SK-N-SH (cell line): ENCODE data around the gene NR6A1. TPM values are rescaled to one million over a fixed set of nuclear protein-coding genes. Genes with fewer than 3 reads are reported as not detected.

ENCODE experiments used
- CTCF ChIA-PET: fragments of 300-600, 350-600 bp; formaldehyde crosslinking; extraction: SDS; loops from one replicate; lab custom pipeline; 2021; lab: Yijun Ruan, JAX
- POLR2A ChIA-PET: fragments of 350-600 bp; sonication (Branson Sonifier 250); formaldehyde crosslinking; extraction: SDS; loops from one replicate; lab custom pipeline; 2020; ENCODE audit warnings: antibody characterized with exemption, inconsistent platforms; lab: Yijun Ruan, JAX
- DNase-seq: peaks from one replicate; pipeline ENCODE4 v3.0.0; 2012
- H2AFZ ChIP-seq: fragments of 200-600 bp; sonication (generic); 2 replicates; pipeline ENCODE4 v1.8.1; 2016; ENCODE audit warnings: antibody characterized with exemption, mild to moderate bottlenecking, low read depth
- H3F3A ChIP-seq: fragments of 200-600 bp; sonication (generic); replicated peaks from 2 replicates; pipeline ENCODE3; 2016; ENCODE audit warnings: antibody characterized with exemption, mild to moderate bottlenecking; ENCODE audit not compliant: insufficient read depth
- H3K27ac ChIP-seq, 2 experiments: fragments of 200-500 bp in 1 of 2; fragments of 200-600 bp in 1 of 2; sonication (Bioruptor generic) in 1 of 2; sonication (generic), shearing (Covaris generic) in 1 of 2; 2 replicates each; pipeline versions ENCODE4 v1.5.1 to v1.6.1; 2014 to 2016; ENCODE audit warnings: low read depth in 2 of 2, inconsistent platforms in 1 of 2, low read length in 1 of 2, mild to moderate bottlenecking in 1 of 2, mixed read lengths in 1 of 2
- H3K27me3 ChIP-seq: fragments of 200-600 bp; sonication (generic), shearing (Covaris generic); 2 replicates; pipeline ENCODE4 v1.6.1; 2016; ENCODE audit warnings: mixed run types; ENCODE audit not compliant: insufficient read depth
- H3K36me3 ChIP-seq, 2 experiments: fragments of 200-500 bp in 1 of 2; fragments of 200-600 bp in 1 of 2; sonication (Bioruptor generic) in 1 of 2; sonication (generic) in 1 of 2; replicated peaks in 1 of 2; 2 replicates each; pipeline versions ENCODE3 to v1.5.1; 2014 to 2016; ENCODE audit warnings: low read length in 1 of 2, mild to moderate bottlenecking in 1 of 2; ENCODE audit not compliant: insufficient read depth in 2 of 2, control insufficient read depth in 1 of 2
- H3K4me1 ChIP-seq, 2 experiments: fragments of 200-500 bp in 1 of 2; fragments of 200-600 bp in 1 of 2; sonication (Bioruptor generic) in 1 of 2; sonication (generic), shearing (Covaris generic) in 1 of 2; 2 replicates each; pipeline versions ENCODE4 v1.5.1 to v1.6.1; 2014 to 2016; ENCODE audit warnings: low read depth in 1 of 2, low read length in 1 of 2, mixed run types in 1 of 2; ENCODE audit not compliant: insufficient read depth in 2 of 2, control insufficient read depth in 1 of 2
- H3K4me2 ChIP-seq: fragments of 200-600 bp; sonication (generic), shearing (Covaris generic); 2 replicates; pipeline ENCODE4 v1.6.1; 2017; ENCODE audit warnings: mixed run types
- H3K4me3 ChIP-seq, 2 experiments: fragments of 200-500 bp in 1 of 2; fragments of 200-600 bp in 1 of 2; sonication (Bioruptor generic) in 1 of 2; sonication (generic), shearing (Covaris generic) in 1 of 2; 2 replicates each; pipeline versions ENCODE4 v1.5.1 to v1.8.1; 2014 to 2016; ENCODE audit warnings: low read depth in 2 of 2, inconsistent platforms in 1 of 2, low read length in 1 of 2, mild to moderate bottlenecking in 1 of 2, mixed read lengths in 1 of 2, moderate library complexity in 1 of 2
- H3K79me2 ChIP-seq: fragments of 200-600 bp; sonication (generic); 2 replicates; pipeline ENCODE4 v1.8.1; 2017; ENCODE audit warnings: mild to moderate bottlenecking; ENCODE audit not compliant: insufficient read depth
- H3K9ac ChIP-seq: fragments of 200-600 bp; sonication (generic); 2 replicates; pipeline ENCODE4 v1.6.1; 2017; ENCODE audit warnings: mixed run types
- H3K9me2 ChIP-seq: fragments of 200-600 bp; sonication (generic); 2 replicates; pipeline ENCODE4 v1.6.1; 2017; ENCODE audit warnings: mixed run types
- H3K9me3 ChIP-seq: fragments of 200-600 bp; sonication (generic); 2 replicates; pipeline ENCODE4 v1.6.1; 2017; ENCODE audit warnings: mixed run types, mild to moderate bottlenecking, moderate library complexity
- H4K20me1 ChIP-seq: fragments of 200-600 bp; sonication (generic); 2 replicates; pipeline ENCODE4 v1.6.1; 2017; ENCODE audit warnings: mild to moderate bottlenecking, mixed run types; ENCODE audit not compliant: insufficient read depth
- EP300 ChIP-seq, 2 experiments: IDR thresholded peaks; 2 replicates each; pipeline versions ENCODE4 v1.4.0 to v1.6.1; 2012; ENCODE audit warnings: borderline replicate concordance in 1 of 2, low read depth in 1 of 2, low read length in 1 of 2
- EZH2phosphoT487 ChIP-seq: fragments of 200-600 bp; sonication (generic); IDR thresholded peaks from 2 replicates; pipeline ENCODE4 v1.6.1; 2017; ENCODE audit warnings: low read depth, mixed run types, mild to moderate bottlenecking, antibody characterized with exemption, moderate library complexity, borderline replicate concordance
- FOSL2 ChIP-seq: IDR thresholded peaks from 2 replicates; pipeline ENCODE4 v1.4.0; 2012; ENCODE audit warnings: low read depth, mild to moderate bottlenecking, moderate library complexity, borderline replicate concordance
- GATA2 ChIP-seq: sonication (generic); formaldehyde crosslinking; IDR thresholded peaks from 2 replicates; pipeline ENCODE4 v1.5.0; 2020; ENCODE audit warnings: mild to moderate bottlenecking, missing genetic modification reagents
- MXI1 ChIP-seq: IDR thresholded peaks from 2 replicates; pipeline ENCODE4 v1.6.1; 2012; ENCODE audit warnings: mild to moderate bottlenecking, low read depth, low read length, improper control_type of control experiment
- NFIC ChIP-seq: IDR thresholded peaks from 2 replicates; pipeline ENCODE4 v1.4.0; 2012; ENCODE audit warnings: borderline replicate concordance
- PBX3 ChIP-seq: IDR thresholded peaks from 2 replicates; pipeline ENCODE4; 2012
- RCOR1 ChIP-seq: fragments of 150-350 bp; IDR thresholded peaks from 2 replicates; pipeline ENCODE4 v1.6.1; 2017; ENCODE audit warnings: antibody characterized with exemption, low read length
- SIN3A ChIP-seq: IDR thresholded peaks from 2 replicates; pipeline ENCODE4 v1.6.1; 2012; ENCODE audit warnings: low read depth, mild to moderate bottlenecking, low read length, moderate library complexity, borderline replicate concordance
- TCF12 ChIP-seq: IDR thresholded peaks from 2 replicates; pipeline ENCODE4 v1.4.0; 2012
- WGBS: methylation state at CpG from one replicate; pipeline ENCODE4 v1.1.6; 2017; ENCODE audit warnings: low lambda C conversion rate; 5-methylcytosine and 5-hydroxymethylcytosine counted together
- polyA plus RNA-seq, 3 experiments: library from polyadenylated mRNA; depleted of rRNA; stranded (reverse); fragments of >200 nt; gene quantifications; 2 replicates each; pipeline ENCODE4 v1.2.3, GENCODE V29; 2012
- TF ChIP-seq, protein P1 (sequence below): IDR thresholded peaks from 2 replicates; pipeline ENCODE4 v1.6.1; 2012; ENCODE audit warnings: mild to moderate bottlenecking, low read depth, low read length, moderate library complexity
- TF ChIP-seq, protein P2 (sequence below): fragments of 200-600 bp; sonication (generic); IDR thresholded peaks from 2 replicates; pipeline ENCODE4 v1.6.1; 2017; ENCODE audit warnings: antibody characterized with exemption, mild to moderate bottlenecking, moderate library complexity
- TF ChIP-seq, protein P3 (sequence below): IDR thresholded peaks from 2 replicates; pipeline ENCODE4 v1.4.0; 2012; ENCODE audit warnings: low read depth, borderline replicate concordance
- TF ChIP-seq, protein P4 (sequence below): IDR thresholded peaks from 2 replicates; pipeline ENCODE4 v1.4.0; 2012; ENCODE audit warnings: low read depth, borderline replicate concordance

The NR6A1 gene
- polyA plus RNA-seq, 1 of the 3 experiments (the other 2 are of a cell fraction) = 1.2 TPM

- TF ChIP-seq, protein P1, sequence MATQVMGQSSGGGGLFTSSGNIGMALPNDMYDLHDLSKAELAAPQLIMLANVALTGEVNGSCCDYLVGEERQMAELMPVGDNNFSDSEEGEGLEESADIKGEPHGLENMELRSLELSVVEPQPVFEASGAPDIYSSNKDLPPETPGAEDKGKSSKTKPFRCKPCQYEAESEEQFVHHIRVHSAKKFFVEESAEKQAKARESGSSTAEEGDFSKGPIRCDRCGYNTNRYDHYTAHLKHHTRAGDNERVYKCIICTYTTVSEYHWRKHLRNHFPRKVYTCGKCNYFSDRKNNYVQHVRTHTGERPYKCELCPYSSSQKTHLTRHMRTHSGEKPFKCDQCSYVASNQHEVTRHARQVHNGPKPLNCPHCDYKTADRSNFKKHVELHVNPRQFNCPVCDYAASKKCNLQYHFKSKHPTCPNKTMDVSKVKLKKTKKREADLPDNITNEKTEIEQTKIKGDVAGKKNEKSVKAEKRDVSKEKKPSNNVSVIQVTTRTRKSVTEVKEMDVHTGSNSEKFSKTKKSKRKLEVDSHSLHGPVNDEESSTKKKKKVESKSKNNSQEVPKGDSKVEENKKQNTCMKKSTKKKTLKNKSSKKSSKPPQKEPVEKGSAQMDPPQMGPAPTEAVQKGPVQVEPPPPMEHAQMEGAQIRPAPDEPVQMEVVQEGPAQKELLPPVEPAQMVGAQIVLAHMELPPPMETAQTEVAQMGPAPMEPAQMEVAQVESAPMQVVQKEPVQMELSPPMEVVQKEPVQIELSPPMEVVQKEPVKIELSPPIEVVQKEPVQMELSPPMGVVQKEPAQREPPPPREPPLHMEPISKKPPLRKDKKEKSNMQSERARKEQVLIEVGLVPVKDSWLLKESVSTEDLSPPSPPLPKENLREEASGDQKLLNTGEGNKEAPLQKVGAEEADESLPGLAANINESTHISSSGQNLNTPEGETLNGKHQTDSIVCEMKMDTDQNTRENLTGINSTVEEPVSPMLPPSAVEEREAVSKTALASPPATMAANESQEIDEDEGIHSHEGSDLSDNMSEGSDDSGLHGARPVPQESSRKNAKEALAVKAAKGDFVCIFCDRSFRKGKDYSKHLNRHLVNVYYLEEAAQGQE = peak; percentile 90
- TF ChIP-seq, protein P2, sequence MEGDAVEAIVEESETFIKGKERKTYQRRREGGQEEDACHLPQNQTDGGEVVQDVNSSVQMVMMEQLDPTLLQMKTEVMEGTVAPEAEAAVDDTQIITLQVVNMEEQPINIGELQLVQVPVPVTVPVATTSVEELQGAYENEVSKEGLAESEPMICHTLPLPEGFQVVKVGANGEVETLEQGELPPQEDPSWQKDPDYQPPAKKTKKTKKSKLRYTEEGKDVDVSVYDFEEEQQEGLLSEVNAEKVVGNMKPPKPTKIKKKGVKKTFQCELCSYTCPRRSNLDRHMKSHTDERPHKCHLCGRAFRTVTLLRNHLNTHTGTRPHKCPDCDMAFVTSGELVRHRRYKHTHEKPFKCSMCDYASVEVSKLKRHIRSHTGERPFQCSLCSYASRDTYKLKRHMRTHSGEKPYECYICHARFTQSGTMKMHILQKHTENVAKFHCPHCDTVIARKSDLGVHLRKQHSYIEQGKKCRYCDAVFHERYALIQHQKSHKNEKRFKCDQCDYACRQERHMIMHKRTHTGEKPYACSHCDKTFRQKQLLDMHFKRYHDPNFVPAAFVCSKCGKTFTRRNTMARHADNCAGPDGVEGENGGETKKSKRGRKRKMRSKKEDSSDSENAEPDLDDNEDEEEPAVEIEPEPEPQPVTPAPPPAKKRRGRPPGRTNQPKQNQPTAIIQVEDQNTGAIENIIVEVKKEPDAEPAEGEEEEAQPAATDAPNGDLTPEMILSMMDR = peak; percentile 47
- TF ChIP-seq SIN3A (peak; percentile 35), FOSL2 (no peak)
- TF ChIP-seq, protein P3, sequence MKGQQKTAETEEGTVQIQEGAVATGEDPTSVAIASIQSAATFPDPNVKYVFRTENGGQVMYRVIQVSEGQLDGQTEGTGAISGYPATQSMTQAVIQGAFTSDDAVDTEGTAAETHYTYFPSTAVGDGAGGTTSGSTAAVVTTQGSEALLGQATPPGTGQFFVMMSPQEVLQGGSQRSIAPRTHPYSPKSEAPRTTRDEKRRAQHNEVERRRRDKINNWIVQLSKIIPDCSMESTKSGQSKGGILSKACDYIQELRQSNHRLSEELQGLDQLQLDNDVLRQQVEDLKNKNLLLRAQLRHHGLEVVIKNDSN = peak; percentile 82
Observed at GRCh38 chr9:124771021-124771866, at the start of gene NR6A1 (continued).

- no peak overlapping the region for H3K4me3 ChIP-seq
- ChIA-PET CTCF (interaction anchor here (0.8 to 5.0 kb wide), 11 partner anchors 9 to 49 kb away, joined by 3 to 42 read pairs (median 5); partner anchors contain the start of genes NR6A1 and WDR38), POLR2A (no interaction called here)
- H3F3A ChIP-seq = peaks cover 5% of the 10 kb centered on the region
- H3K4me1 ChIP-seq = peaks cover 0 to 8% of the 10 kb centered on the region in 2 experiments; a peak in 2 of 4 replicates
- no peaks in the 10 kb centered on the region for H3K27me3 ChIP-seq
- H3K9me2 ChIP-seq = no peaks in the 10 kb centered on the region
- WGBS = 32% methylated on average over 12 of the region's 18 CpGs
- H3K9me3 ChIP-seq = no peaks in the 10 kb centered on the region
- H3K27ac ChIP-seq = peak overlapping the region in 1 of 2 experiments; percentile 8; a peak in 2 of 4 replicates
- no peak overlapping the region; the same call in 1 of the 2 replicates for H2AFZ ChIP-seq
- H3K36me3 ChIP-seq = no peaks in the 10 kb centered on the region
- no peak overlapping the region for H3K9ac ChIP-seq
- H3K4me2 ChIP-seq = no peak overlapping the region
- TF ChIP-seq FOSL2 = peak; percentile 30; the same call in 1 of the 2 replicates
- TF ChIP-seq EZH2phosphoT487 = no peak
- no peak; the same call in 1 of the 2 replicates for TF ChIP-seq PBX3
- peak; percentile 35 to 55; a peak in 3 of 4 replicates for TF ChIP-seq EP300 (IDR thresholded peaks at IDR 0.05; ENCODE audit: borderline replicate concordance in 1 of 2, low read depth in 1 of 2, low read length in 1 of 2)
- TF ChIP-seq TCF12 = peak; percentile 85
- TF ChIP-seq NFIC = peak; percentile 73
- TF ChIP-seq RCOR1 = peak; percentile 55; the same call in 1 of the 2 replicates
- peak; percentile 75 for TF ChIP-seq MXI1
- TF ChIP-seq GATA2 (CRISPR knock-in tag) = peak; percentile 89
- TF ChIP-seq, protein P4, sequence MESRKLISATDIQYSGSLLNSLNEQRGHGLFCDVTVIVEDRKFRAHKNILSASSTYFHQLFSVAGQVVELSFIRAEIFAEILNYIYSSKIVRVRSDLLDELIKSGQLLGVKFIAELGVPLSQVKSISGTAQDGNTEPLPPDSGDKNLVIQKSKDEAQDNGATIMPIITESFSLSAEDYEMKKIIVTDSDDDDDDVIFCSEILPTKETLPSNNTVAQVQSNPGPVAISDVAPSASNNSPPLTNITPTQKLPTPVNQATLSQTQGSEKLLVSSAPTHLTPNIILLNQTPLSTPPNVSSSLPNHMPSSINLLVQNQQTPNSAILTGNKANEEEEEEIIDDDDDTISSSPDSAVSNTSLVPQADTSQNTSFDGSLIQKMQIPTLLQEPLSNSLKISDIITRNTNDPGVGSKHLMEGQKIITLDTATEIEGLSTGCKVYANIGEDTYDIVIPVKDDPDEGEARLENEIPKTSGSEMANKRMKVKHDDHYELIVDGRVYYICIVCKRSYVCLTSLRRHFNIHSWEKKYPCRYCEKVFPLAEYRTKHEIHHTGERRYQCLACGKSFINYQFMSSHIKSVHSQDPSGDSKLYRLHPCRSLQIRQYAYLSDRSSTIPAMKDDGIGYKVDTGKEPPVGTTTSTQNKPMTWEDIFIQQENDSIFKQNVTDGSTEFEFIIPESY = no peak
- DNase-seq = peak; percentile 71
- H3K79me2 ChIP-seq = no peaks in the 10 kb centered on the region
- no peaks in the 10 kb centered on the region for H4K20me1 ChIP-seq
Observed at GRCh38 chr9:124818431-124819281, 47.5 kb upstream of the NR6A1 start.
